T follicular helper cell (primary cell): ENCODE measurements around the gene WDR93.

Experiments
- DNase-seq: peaks from one replicate; pipeline ENCODE4 v3.0.0-alpha.2; 2020; ENCODE audit warnings: low read depth

The WDR93 gene

GRCh38 chr15:89790206-89790605 lies 99.6 kb downstream of the WDR93 start:
- no peak for DNase-seq

GRCh38 chr15:89790661-89791060 lies 100.0 kb downstream of the WDR93 start:
- DNase-seq: no peak

- DNase-seq: no peak
These were observed 101.6 kb downstream of the WDR93 start for GRCh38 chr15:89792106-89792805.
